Left lung (tissue), 10 donors: ENCODE data around the gene QTRT2. TPM values are rescaled to one million over a fixed set of nuclear protein-coding genes. Genes with fewer than 3 reads are reported as not detected.

ENCODE experiments used
- ATAC-seq: fragments of 200-7000 bp; cut with Tn5 transposase; one replicate; pipeline ENCODE4 v1.9.1; 2020; ENCODE audit warnings: moderate library complexity
- DNase-seq, 4 donors: peaks; one replicate each; pipeline ENCODE4 v3.0.0-alpha.2; 2013 to 2020
- H3K27ac ChIP-seq, 2 donors: fragments of 200-600 bp; sonication (generic) in 1 of 2; one replicate each; pipeline versions ENCODE4 v1.5.0 to v1.8.0; 2020 to 2021
- H3K27me3 ChIP-seq, 2 donors: fragments of 200-600 bp; sonication (generic) in 1 of 2; one replicate each; pipeline versions ENCODE4 v1.5.0 to v1.8.0; 2020 to 2021
- H3K36me3 ChIP-seq, 2 donors: fragments of 200-600 bp; sonication (generic) in 1 of 2; one replicate each; pipeline versions ENCODE4 v1.5.0 to v1.8.0; 2020 to 2021
- H3K4me1 ChIP-seq, 2 donors: fragments of 200-600 bp; one replicate each; pipeline ENCODE4 v1.8.0; 2021
- H3K4me3 ChIP-seq, 2 donors: fragments of 200-600 bp; sonication (generic) in 1 of 2; one replicate each; pipeline versions ENCODE4 v1.5.0 to v1.8.0; 2020 to 2021; ENCODE audit warnings: mild to moderate bottlenecking in 1 of 2
- H3K9me3 ChIP-seq, 2 donors: fragments of 200-600 bp; sonication (generic) in 1 of 2; one replicate each; pipeline versions ENCODE4 v1.5.0 to v1.8.0; 2020 to 2021
- intact Hi-C, 2 donors: fragments of 100-400 bp; cut with DNase I; formaldehyde crosslinking; loops; one replicate each; pipeline versions ENCODE4 v1.11.2 to v1.14.2; 2022
- polyA plus RNA-seq, 6 donors: library from polyadenylated mRNA; unstranded; fragments of 120-200 nt; gene quantifications; one replicate each; pipeline ENCODE4 v1.2.1, GENCODE V29; 2013; ENCODE audit not compliant: insufficient read length in 6 of 6
- total RNA-seq, 2 donors: library from RNA; stranded (reverse); fragmentation: NEBNext Ultra II Directional; extraction: Animal tissue kit (Norgen Biotek cat#: 25700); gene quantifications; one replicate each; pipeline ENCODE4 v1.2.1, GENCODE V29; 2021
- TF ChIP-seq, protein P1 (sequence below), 2 donors: fragments of 200-600 bp; sonication (generic) in 1 of 2; IDR thresholded peaks; one replicate each; pipeline versions ENCODE4 v1.5.0 to v1.8.0; 2021; ENCODE audit warnings: antibody characterized with exemption in 2 of 2
- donor health status: DM: no; HTN: yes; CAD: no.
- donor health status: DM: no; HTN: no; CAD: no.

Gene QTRT2
- total and polyA plus RNA-seq, 8 donors = 16.4 to 35.2 (median 32.5) TPM

- ATAC-seq (no peak), DNase-seq (no peak)
- Histone ChIP-seq H3K27ac (no peak overlapping the region), H3K9me3 (no peaks in the 10 kb centered on the region), H3K36me3 (no peaks in the 10 kb centered on the region), H3K4me1 (no peaks in the 10 kb centered on the region), H3K4me3 (no peak overlapping the region), H3K27me3 (no peaks in the 10 kb centered on the region)
- TF ChIP-seq, protein P1, sequence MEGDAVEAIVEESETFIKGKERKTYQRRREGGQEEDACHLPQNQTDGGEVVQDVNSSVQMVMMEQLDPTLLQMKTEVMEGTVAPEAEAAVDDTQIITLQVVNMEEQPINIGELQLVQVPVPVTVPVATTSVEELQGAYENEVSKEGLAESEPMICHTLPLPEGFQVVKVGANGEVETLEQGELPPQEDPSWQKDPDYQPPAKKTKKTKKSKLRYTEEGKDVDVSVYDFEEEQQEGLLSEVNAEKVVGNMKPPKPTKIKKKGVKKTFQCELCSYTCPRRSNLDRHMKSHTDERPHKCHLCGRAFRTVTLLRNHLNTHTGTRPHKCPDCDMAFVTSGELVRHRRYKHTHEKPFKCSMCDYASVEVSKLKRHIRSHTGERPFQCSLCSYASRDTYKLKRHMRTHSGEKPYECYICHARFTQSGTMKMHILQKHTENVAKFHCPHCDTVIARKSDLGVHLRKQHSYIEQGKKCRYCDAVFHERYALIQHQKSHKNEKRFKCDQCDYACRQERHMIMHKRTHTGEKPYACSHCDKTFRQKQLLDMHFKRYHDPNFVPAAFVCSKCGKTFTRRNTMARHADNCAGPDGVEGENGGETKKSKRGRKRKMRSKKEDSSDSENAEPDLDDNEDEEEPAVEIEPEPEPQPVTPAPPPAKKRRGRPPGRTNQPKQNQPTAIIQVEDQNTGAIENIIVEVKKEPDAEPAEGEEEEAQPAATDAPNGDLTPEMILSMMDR (IDR thresholded peaks at IDR 0.05) = no peak
- intact Hi-C loops = no loop called here
Measured at GRCh38 chr3:114020907-114021306, 35.6 kb upstream of the QTRT2 start.

GRCh38 chr3:114022145-114022802 is 34.3 kb upstream of the QTRT2 start:
- DNase-seq (no peak), ATAC-seq (no peak)
- no peaks in the 10 kb centered on the region for H3K4me1 ChIP-seq
- H3K27me3 ChIP-seq = no peaks in the 10 kb centered on the region
- H3K4me3 ChIP-seq = no peak overlapping the region
- TF ChIP-seq, protein P1 (IDR thresholded peaks at IDR 0.05) = no peak
- H3K27ac ChIP-seq = no peak overlapping the region
- no peaks in the 10 kb centered on the region for H3K9me3 ChIP-seq
- intact Hi-C loops = no loop called here
- no peaks in the 10 kb centered on the region for H3K36me3 ChIP-seq

DNA sequence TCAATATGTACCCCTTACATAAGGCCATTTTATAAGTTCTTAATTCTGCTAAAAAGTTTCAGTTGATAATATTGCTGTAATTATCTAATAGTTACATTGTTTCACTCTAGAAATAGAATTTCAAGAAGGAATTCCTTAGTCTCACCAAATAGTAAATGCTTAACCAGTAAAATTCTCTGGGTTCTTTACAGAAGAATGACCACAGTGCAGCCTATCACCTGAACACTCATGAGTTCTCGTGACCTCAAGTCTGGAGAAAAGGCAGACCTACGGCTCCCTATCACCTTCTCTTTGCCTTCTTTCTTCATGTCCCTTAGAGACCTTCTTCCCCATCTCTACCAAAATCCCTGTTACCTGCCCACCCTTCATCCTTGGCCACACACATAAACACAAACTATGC is 31.1 kb upstream of the QTRT2 start:
- Histone ChIP-seq H3K4me1 (no peaks in the 10 kb centered on the region), H3K27ac (no peak overlapping the region), H3K9me3 (no peaks in the 10 kb centered on the region), H3K27me3 (no peaks in the 10 kb centered on the region), H3K36me3 (no peaks in the 10 kb centered on the region), H3K4me3 (no peak overlapping the region)
- no peak for DNase-seq
- TF ChIP-seq, protein P1 (IDR thresholded peaks at IDR 0.05) = no peak
- no peak for ATAC-seq
- intact Hi-C loops = no loop called here

GRCh38 chr3:114026331-114026730 is 30.2 kb upstream of the QTRT2 start:
- Histone ChIP-seq H3K9me3 (no peaks in the 10 kb centered on the region), H3K4me1 (no peaks in the 10 kb centered on the region), H3K27me3 (no peaks in the 10 kb centered on the region), H3K27ac (no peak overlapping the region), H3K4me3 (no peak overlapping the region), H3K36me3 (no peaks in the 10 kb centered on the region)
- no peak for ATAC-seq
- DNase-seq = no peak
- TF ChIP-seq, protein P1 (IDR thresholded peaks at IDR 0.05) = no peak
- intact Hi-C loops = no loop called here

DNA sequence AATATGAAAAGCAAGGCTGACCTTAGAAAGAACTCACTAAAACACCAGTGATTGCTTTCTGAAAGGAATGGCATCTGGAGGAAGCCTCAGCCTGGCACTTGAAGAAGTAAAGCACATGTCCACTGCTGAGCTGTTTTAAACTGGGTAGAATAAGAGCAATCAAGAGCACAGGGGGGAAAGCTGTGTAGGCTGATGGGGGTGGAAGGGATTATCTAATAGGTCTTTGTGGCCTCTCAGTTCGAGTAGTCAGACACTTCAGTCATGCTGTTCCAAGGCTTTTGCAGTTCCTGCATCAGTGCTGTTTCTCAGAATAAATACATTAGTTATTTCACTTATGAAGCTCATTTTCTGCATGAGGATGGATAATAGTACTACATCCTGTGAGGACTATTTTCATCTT is 22.8 kb upstream of the QTRT2 start:
- Histone ChIP-seq H3K36me3 (peaks cover 0 to 3% of the 10 kb centered on the region in 2 donors), H3K4me1 (no peaks in the 10 kb centered on the region), H3K27ac (no peak overlapping the region), H3K4me3 (no peak overlapping the region), H3K9me3 (no peaks in the 10 kb centered on the region), H3K27me3 (no peaks in the 10 kb centered on the region)
- no peak for ATAC-seq
- intact Hi-C loops = no loop called here
- TF ChIP-seq, protein P1 (IDR thresholded peaks at IDR 0.05) = no peak
- no peak for DNase-seq
